Ishikawa (cell line): ENCODE results near the gene TMEM62.

Experiments
- CEBPB ChIP-seq: IDR thresholded peaks from 2 replicates; pipeline ENCODE4 v1.6.1; 2012
- CREB1 ChIP-seq: IDR thresholded peaks from 2 replicates; pipeline ENCODE4 v1.6.1; 2012; ENCODE audit warnings: low read depth
- EP300 ChIP-seq: IDR thresholded peaks from 2 replicates; pipeline ENCODE4 v1.6.1; 2012; ENCODE audit warnings: borderline replicate concordance
- FOXM1 ChIP-seq: IDR thresholded peaks from 2 replicates; pipeline ENCODE4 v1.6.1; 2012; ENCODE audit warnings: low read depth, borderline replicate concordance
- MAX ChIP-seq: IDR thresholded peaks from 2 replicates; pipeline ENCODE4 v1.6.1; 2012
- NFIC ChIP-seq: IDR thresholded peaks from 2 replicates; pipeline ENCODE4 v1.6.1; 2012
- RAD21 ChIP-seq: IDR thresholded peaks from 2 replicates; pipeline ENCODE4 v1.6.1; 2012; ENCODE audit warnings: low read depth
- REST ChIP-seq: IDR thresholded peaks from 2 replicates; pipeline ENCODE4 v1.6.1; 2012; ENCODE audit warnings: low read depth, mild to moderate bottlenecking
- TAF1 ChIP-seq: IDR thresholded peaks from 2 replicates; pipeline ENCODE4 v1.6.1; 2012; ENCODE audit warnings: low read depth, mild to moderate bottlenecking
- TCF12 ChIP-seq: IDR thresholded peaks from 2 replicates; pipeline ENCODE4 v1.6.1; 2012; ENCODE audit warnings: low read depth
- USF1 ChIP-seq: IDR thresholded peaks from 2 replicates; pipeline ENCODE4 v1.6.1; 2012
- YY1 ChIP-seq: IDR thresholded peaks from 2 replicates; pipeline ENCODE4 v1.6.1; 2012; ENCODE audit warnings: low read depth
- ZBTB7A ChIP-seq: IDR thresholded peaks from 2 replicates; pipeline ENCODE4 v1.6.1; 2012; ENCODE audit warnings: low read depth

- TF ChIP-seq EP300, result no peak
- no peak for TF ChIP-seq CEBPB
- no peak for TF ChIP-seq TAF1
- TF ChIP-seq RAD21, result no peak
- no peak for TF ChIP-seq TCF12
- no peak for TF ChIP-seq REST
- TF ChIP-seq NFIC, result no peak
- no peak for TF ChIP-seq ZBTB7A
- TF ChIP-seq YY1, result no peak
- no peak for TF ChIP-seq MAX
- TF ChIP-seq USF1, result no peak
- no peak for TF ChIP-seq CREB1
- no peak for TF ChIP-seq FOXM1
These were observed 86.8 kb downstream of the TMEM62 start for GRCh38 chr15:43219929-43220928.
